ENCODE measurements around the gene COL12A1.

COL12A1 gene

DNA sequence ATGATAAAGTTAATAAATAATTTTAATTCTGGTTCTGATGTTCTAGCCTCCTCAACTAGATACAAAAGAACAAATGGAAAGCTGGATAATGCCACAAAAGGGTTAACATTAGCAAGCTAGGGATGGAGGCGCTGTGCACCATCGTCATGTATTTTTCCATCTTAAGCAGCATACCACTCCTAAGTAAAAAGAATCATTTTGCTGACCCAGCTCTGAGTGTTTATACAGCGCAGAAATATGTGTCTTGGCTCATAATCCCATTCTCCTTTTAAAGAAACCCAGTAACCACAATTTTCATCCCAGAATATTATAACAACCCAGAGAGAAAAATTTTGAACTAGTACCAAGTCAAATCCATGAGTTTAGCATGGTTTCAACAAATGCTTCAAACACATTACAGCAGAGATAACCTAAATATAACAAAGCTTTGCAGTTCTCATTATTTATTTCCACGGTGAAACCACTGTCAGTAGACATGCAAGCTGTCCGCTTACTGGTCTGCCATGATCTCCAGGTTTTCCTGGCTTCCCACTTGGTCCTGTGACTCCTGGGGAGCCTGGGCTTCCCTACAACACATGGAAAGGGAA lies 111.1 kb downstream of the COL12A1 start:
- DNase-seq: no peak

DNA sequence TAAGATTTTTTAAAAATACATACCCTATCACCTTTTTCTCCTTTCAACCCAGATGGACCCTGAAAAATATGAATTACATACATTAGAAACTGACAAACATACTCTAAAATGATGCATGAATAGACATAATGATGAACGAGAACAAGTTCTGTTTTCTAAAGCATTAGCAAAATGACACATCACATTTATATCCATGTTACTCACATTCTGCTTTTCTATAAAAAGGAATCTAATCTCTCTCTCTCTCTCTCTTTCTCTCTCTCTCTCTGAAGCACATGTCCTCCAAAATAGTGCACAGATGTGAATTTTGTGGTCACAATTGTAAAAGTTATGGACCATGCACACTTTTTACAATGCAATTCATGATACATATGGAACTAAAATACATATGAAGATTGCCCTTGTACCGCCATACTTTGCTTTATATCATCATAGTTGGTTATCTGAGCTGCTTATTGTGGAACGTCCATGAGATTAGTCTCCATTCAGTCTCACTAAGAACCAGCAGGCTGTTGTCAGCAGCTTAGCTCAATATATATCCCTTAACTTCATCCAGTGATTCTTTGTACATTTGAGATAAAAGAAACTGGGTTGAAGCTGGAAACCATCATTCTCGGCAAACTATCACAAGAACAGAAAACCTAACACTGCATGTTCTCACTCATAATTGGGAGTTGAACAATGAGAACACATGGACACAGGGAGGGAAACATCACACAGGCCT lies 114.2 kb downstream of the COL12A1 start:
- DNase-seq: no peak

- no peak for DNase-seq
Measured at GRCh38 chr6:75090576-75090975, 115.3 kb downstream of the COL12A1 start.

- no peak for DNase-seq
Measured at GRCh38 chr6:75089921-75090320, 115.9 kb downstream of the COL12A1 start.

DNA sequence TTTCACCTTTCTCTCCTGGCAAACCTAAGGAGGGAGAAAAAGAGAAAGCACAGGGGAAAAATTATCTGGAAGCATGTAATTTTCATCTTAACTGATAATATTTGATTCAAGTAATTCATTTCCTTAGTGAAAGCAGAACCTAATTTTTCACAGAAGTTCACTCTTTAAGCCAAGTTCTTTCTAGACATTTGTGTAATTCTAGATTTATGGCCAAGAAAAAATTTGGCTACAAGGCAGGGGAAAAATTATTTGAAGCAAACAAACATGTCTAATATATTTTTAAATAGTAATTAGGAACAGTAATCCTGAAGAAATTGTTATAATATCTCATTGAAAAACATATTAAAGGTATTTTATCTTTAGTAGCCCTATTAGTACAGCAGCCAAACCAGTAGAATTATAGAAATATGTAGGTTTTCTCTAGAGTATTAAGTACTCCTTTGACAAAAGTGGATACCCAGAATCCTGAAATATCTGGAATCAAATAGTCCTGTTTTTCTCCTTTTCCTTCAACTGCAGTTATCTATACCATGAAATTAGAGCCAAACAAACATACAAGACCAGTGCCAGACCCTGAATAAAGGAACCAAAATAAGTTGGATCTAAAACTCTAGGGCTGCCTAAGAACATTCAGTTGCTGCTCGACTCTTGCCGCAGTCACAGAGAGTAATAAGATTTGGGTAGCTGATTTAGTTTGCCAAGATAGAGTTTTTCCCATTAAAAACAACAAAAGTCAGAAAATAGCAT lies 116.5 kb downstream of the COL12A1 start:
- no peak for DNase-seq

- no peak for DNase-seq
Measured at GRCh38 chr6:75085931-75086635, 119.8 kb downstream of the COL12A1 start.

- DNase-seq: no peak
Measured at GRCh38 chr6:75084872-75085381, 120.9 kb downstream of the COL12A1 start.

GRCh38 chr6:75084018-75084417 lies 121.8 kb downstream of the COL12A1 start:
- no peak for DNase-seq

- DNase-seq: no peak
Measured at GRCh38 chr6:75081921-75082320, 123.9 kb downstream of the COL12A1 start.

DNA sequence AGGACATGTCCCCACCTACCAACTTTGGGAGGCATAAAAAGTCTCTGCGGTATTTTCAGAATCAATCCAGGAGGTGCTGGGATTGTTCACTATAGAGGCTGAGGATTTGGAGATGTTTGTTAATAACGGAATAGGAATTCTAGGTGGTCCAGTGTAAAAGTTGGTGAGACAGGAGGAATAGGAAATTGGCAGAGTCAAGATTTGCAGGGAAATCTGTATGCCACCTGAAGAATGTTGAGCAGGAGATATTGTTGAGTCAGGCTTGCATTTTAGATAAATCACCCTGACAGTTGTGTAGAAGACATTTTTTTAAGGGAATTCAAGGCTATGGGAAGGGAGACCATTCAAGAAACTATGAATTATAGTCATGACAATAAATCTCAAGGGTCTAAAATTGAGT lies 124.8 kb downstream of the COL12A1 start:
- no peak for DNase-seq

DNA sequence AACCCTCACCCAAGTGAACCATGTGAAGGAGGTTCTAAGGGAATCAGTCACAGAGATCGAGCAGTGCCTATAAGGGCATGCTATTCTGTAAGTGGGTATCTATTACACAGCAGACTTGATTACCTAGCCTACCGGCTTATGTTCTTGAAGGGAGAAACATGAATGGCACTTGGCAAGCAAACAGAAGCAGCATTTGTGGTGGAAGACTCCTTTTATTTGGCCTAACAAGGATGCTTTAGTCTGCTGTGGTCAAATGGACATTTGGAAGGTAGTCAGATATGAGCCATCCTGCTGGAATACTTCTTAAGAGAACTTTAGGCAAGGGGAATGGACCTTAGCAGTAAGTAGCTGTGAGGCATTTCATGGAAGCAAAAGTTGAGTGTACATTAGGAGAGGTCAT lies 126.3 kb downstream of the COL12A1 start:
- DNase-seq: no peak

GRCh38 chr6:75077701-75078100 lies 128.2 kb downstream of the COL12A1 start:
- no peak for DNase-seq

- no peak for DNase-seq
Measured at GRCh38 chr6:75076009-75076408, 129.8 kb downstream of the COL12A1 start.

DNA sequence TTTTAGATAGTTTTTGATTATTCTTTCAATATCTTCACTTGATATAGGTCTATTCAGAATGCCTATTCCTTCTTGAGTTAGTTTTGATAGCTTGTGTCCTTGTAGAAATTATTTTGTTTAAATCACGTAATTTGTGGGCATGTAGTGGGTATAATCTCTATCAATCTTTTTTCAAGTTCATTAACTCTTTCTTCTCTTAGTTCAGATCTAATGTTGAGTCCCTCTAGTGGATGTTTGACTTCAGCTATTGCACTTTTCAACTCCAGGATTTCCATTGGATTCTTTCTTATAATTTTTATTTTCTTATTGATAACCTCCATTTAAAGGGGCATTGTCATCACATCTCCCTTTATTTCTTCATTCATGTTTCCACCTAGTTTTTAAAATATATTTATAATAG lies 135.6 kb downstream of the COL12A1 start:
- DNase-seq: no peak

DNA sequence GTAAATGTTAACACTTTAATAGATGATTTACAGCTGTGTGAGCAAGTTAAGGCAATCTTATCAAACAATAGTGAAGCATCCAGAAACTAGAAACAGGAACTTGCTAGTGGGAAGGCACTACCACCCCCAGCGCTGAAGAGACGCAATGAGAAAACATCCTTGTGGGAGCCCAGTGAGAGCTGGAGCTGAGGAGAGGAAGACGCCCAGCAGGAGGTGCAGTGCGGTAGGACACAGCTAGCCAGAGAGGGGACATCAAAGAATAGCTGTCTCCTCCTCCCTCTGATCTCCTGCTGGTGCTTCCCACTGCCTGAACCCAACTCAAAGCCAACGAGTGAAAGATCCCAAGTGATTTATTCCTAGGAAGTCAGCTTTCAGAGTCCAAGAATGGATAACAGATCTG lies 140.3 kb downstream of the COL12A1 start:
- no peak for DNase-seq

DNA sequence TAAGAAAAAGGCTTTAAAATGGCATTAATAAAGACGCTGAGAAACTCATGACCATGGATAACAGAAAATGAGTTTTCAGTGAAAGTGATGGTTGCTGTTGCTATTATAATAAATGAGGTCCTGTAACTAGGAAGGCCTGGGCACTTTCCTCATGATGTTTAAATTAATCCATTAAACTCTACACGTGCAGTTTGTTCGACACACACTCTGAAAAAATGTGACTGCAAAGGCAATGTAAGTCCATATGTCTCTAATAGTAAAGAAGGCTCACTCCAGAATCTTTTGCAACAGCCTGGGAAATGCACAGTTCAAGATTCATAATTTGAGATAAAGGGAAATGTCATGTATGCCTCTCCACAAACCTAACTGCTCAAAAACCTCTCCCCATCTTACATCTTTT lies 153.4 kb downstream of the COL12A1 start:
- no peak for DNase-seq

GRCh38 chr6:75049308-75049707 lies 156.5 kb downstream of the COL12A1 start:
- no peak for DNase-seq

- no peak for DNase-seq
Measured at GRCh38 chr6:75044846-75045245, 161.0 kb downstream of the COL12A1 start.

DNA sequence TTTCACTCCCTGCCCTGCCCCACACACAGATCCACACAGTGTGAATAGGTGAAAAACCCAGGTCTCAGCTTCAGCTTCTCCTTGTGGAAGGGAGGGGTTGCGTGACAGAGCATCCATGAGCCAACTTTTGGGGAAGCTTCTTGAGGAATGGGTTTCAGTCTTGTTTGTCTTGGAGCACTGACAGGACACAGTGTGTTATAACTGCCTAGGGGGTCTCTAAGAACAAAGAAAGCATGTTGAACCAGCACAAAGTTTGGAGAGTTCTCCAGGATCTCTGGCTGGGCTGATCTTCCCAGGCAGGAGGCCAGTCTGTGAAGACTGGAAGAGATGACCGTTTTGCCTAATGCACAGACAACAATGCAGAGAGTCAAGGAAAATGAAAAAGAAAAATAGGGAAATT lies 164.5 kb downstream of the COL12A1 start:
- no peak for DNase-seq

Measured in CD4-positive, alpha-beta T cell treated with Interleukin-17A for 1 hour (primary cell).